CD14-positive monocyte (primary cell): ENCODE results near the gene SNAP25. TPM values are rescaled to one million over a fixed set of nuclear protein-coding genes. Genes with fewer than 3 reads are reported as not detected.

Experiments used
- DNase-seq, 3 donors: peaks; one replicate each; pipeline ENCODE4 v3.0.0-alpha.2; 2011 to 2022
- H2AFZ ChIP-seq: 2 replicates; pipeline ENCODE4 v1.6.0; 2012; ENCODE audit warnings: mild to moderate bottlenecking, low read depth, low read length, inconsistent platforms; ENCODE audit not compliant: insufficient read depth, poor library complexity, severe bottlenecking
- H3K27ac ChIP-seq, 2 donors: 1 replicate in 1 of 2; 2 replicates in 1 of 2; pipeline ENCODE4 v1.5.1; 2012 to 2013; ENCODE audit warnings: low read length in 2 of 2, control low read depth in 1 of 2, inconsistent platforms in 1 of 2, low read depth in 1 of 2, mild to moderate bottlenecking in 1 of 2
- H3K27me3 ChIP-seq, 2 donors: one replicate each; pipeline versions ENCODE4 v1.6.0 to v1.6.1; 2011 to 2013; ENCODE audit warnings: low read length in 2 of 2; ENCODE audit not compliant: control insufficient read depth in 2 of 2, insufficient read depth in 2 of 2
- H3K36me3 ChIP-seq, 2 donors: replicated peaks in 1 of 2; 1 replicate in 1 of 2; 2 replicates in 1 of 2; pipeline versions ENCODE4 v1.5.1 to v1.6.1; 2012 to 2013; ENCODE audit warnings: low read length in 2 of 2, control low read depth in 1 of 2, inconsistent platforms in 1 of 2, mild to moderate bottlenecking in 1 of 2; ENCODE audit not compliant: insufficient read depth in 2 of 2, control insufficient read depth in 1 of 2
- H3K4me1 ChIP-seq, 2 donors: 1 replicate in 1 of 2; 2 replicates in 1 of 2; pipeline versions ENCODE4 v1.5.1 to v1.6.1; 2012 to 2013; ENCODE audit warnings: low read length in 2 of 2, control low read depth in 1 of 2, inconsistent platforms in 1 of 2, mild to moderate bottlenecking in 1 of 2, moderate library complexity in 1 of 2; ENCODE audit not compliant: insufficient read depth in 2 of 2, control insufficient read depth in 1 of 2
- H3K4me2 ChIP-seq: replicated peaks from 2 replicates; pipeline ENCODE3; 2012; ENCODE audit warnings: low read length, moderate library complexity, mild to moderate bottlenecking; ENCODE audit not compliant: poor library complexity, severe bottlenecking; ENCODE audit errors: extremely low read depth
- H3K4me3 ChIP-seq, 3 experiments: fragments of 200-600 bp in 1 of 3; sonication (generic) in 1 of 3; replicated peaks in 1 of 3; 1 replicate in 2 of 3; 2 replicates in 1 of 3; pipeline ENCODE4 v1.5.1; 2011 to 2013; ENCODE audit warnings: low read length in 3 of 3, mild to moderate bottlenecking in 3 of 3, control low read depth in 2 of 3, low read depth in 2 of 3, inconsistent platforms in 1 of 3, moderate library complexity in 1 of 3
- H3K79me2 ChIP-seq: 2 replicates; pipeline ENCODE4 v1.6.0; 2012; ENCODE audit warnings: mild to moderate bottlenecking, control low read depth, inconsistent platforms, low read length, moderate library complexity; ENCODE audit not compliant: insufficient read depth
- H3K9ac ChIP-seq: 2 replicates; pipeline ENCODE4 v1.6.0; 2017; ENCODE audit warnings: low read length, mild to moderate bottlenecking; ENCODE audit not compliant: insufficient read depth, poor library complexity, severe bottlenecking
- H3K9me3 ChIP-seq, 2 donors: replicated peaks in 1 of 2; 1 replicate in 1 of 2; 2 replicates in 1 of 2; pipeline versions ENCODE4 v1.5.1 to v1.6.1; 2012 to 2013; ENCODE audit warnings: low read length in 2 of 2, control low read depth in 1 of 2; ENCODE audit not compliant: control insufficient read depth in 1 of 2, insufficient read depth in 1 of 2
- H4K20me1 ChIP-seq: 2 replicates; pipeline ENCODE4 v1.6.0; 2012; ENCODE audit warnings: mild to moderate bottlenecking, low read length, control low read depth, moderate library complexity; ENCODE audit not compliant: insufficient read depth
- H3K27ac Mint-ChIP-seq, 7 donors: one replicate each; pipeline ENCODE4 v1.8.0; 2020; ENCODE audit warnings: mild to moderate bottlenecking in 7 of 7, mixed read lengths in 7 of 7, moderate library complexity in 6 of 7, inconsistent platforms in 2 of 7
- H3K27me3 Mint-ChIP-seq, 3 donors: one replicate each; pipeline ENCODE4 v1.8.0; 2021 to 2022; ENCODE audit warnings: low read depth in 3 of 3, mild to moderate bottlenecking in 3 of 3, mixed read lengths in 3 of 3, moderate library complexity in 3 of 3, inconsistent platforms in 1 of 3
- H3K36me3 Mint-ChIP-seq, 2 donors: one replicate each; pipeline ENCODE4 v1.8.0; 2020; ENCODE audit warnings: mixed read lengths in 2 of 2, inconsistent platforms in 1 of 2, mild to moderate bottlenecking in 1 of 2
- H3K4me1 Mint-ChIP-seq: one replicate; pipeline ENCODE4 v1.8.0; 2020; ENCODE audit warnings: mild to moderate bottlenecking, mixed read lengths
- H3K4me3 Mint-ChIP-seq, 2 donors: one replicate each; pipeline ENCODE4 v1.8.0; 2020; ENCODE audit warnings: mild to moderate bottlenecking in 2 of 2, mixed read lengths in 2 of 2, moderate library complexity in 1 of 2
- H3K9me3 Mint-ChIP-seq, 7 donors: one replicate each; pipeline ENCODE4 v1.8.0; 2020 to 2022; ENCODE audit warnings: mixed read lengths in 7 of 7, mild to moderate bottlenecking in 6 of 7, moderate library complexity in 6 of 7, inconsistent platforms in 2 of 7
- CTCF ChIP-seq: fragments of 200-600 bp; IDR thresholded peaks from one replicate; pipeline ENCODE4 v1.8.0; 2022; ENCODE audit warnings: antibody characterized with exemption, mild to moderate bottlenecking
- WGBS: methylation state at CpG from one replicate; pipeline ENCODE4 v1.1.5; 2013; ENCODE audit warnings: missing lambda C conversion rate; ENCODE audit not compliant: insufficient coverage; 5-methylcytosine and 5-hydroxymethylcytosine counted together
- intact Hi-C, 2 donors: fragments of 100-400 bp; cut with micrococcal nuclease; formaldehyde crosslinking; loops; one replicate each; pipeline versions ENCODE4 v1.15.0 to v1.15.1; 2023
- polyA plus RNA-seq, 3 donors: library from polyadenylated mRNA; depleted of rRNA in 1 of 3; unstranded in 2 of 3; stranded (reverse) in 1 of 3; fragments of 300-500 nt in 2 of 3; fragments of >200 nt in 1 of 3; fragmentation: Illumina TruSeq in 2 of 3; gene quantifications; 1 replicate in 2 of 3; 2 replicates in 1 of 3; pipeline ENCODE4 v1.2.3, GENCODE V29; 2012 to 2021

SNAP25 gene
- polyA plus RNA-seq, 3 donors: not detected

DNA sequence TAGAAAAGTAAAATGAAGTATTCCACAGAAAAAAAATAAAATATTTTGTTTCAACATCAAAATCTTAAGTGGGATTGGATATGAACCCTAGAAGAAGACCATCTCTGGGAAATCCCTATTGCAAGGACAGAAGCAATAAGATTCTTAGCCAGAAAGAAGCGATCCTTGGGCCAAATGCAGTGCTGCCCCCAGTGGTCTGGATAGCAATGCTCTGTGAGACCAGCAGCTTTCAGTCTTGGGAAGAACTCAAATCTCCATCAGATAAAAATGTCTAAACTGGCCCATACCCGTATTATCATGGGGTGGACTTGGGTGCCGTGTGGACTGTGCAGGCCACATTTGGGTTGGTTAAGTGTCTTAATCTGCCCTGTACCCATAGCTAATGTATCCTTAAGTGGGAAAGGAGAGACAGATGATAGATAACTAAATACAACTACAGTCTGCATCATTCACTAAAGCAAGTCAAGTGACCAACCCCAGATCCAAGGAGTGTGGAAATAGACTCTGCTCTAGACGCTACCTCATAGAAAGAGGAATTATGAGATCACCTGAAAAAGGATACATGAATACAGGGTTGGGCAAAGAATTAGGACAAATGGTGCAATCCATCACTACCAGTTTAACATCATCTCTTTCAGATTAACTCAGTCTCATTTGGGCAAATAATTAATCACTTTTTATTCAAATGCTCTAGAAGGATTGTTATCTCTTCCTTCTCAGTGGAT lies 38.9 kb upstream of the SNAP25 start:
- Histone ChIP-seq H2AFZ (no peak overlapping the region), H3K4me3 (no peak overlapping the region), H3K27ac (no peak overlapping the region), H3K9me3 (peaks cover 0 to 3% of the 10 kb centered on the region in 2 donors), H4K20me1 (no peaks in the 10 kb centered on the region), H3K4me2 (no peak overlapping the region), H3K9ac (no peak overlapping the region), H3K36me3 (no peaks in the 10 kb centered on the region), H3K4me1 (no peaks in the 10 kb centered on the region), H3K27me3 (no peaks in the 10 kb centered on the region), H3K79me2 (no peaks in the 10 kb centered on the region)
- WGBS: 100% methylated on average over 1 of the region's 4 CpGs
- H3K4me1 Mint-ChIP-seq: no peaks in the 10 kb centered on the region
- DNase-seq: no peak
- no peak overlapping the region for H3K4me3 Mint-ChIP-seq
- intact Hi-C loops: no loop called here
- peaks cover 0 to 3% (median 0%) of the 10 kb centered on the region in 7 donors for H3K9me3 Mint-ChIP-seq
- no peak overlapping the region for H3K27ac Mint-ChIP-seq
- peaks cover 1 to 5% (median 3%) of the 10 kb centered on the region in 3 donors for H3K27me3 Mint-ChIP-seq
- TF ChIP-seq CTCF: no peak
- H3K36me3 Mint-ChIP-seq: no peaks in the 10 kb centered on the region

DNA sequence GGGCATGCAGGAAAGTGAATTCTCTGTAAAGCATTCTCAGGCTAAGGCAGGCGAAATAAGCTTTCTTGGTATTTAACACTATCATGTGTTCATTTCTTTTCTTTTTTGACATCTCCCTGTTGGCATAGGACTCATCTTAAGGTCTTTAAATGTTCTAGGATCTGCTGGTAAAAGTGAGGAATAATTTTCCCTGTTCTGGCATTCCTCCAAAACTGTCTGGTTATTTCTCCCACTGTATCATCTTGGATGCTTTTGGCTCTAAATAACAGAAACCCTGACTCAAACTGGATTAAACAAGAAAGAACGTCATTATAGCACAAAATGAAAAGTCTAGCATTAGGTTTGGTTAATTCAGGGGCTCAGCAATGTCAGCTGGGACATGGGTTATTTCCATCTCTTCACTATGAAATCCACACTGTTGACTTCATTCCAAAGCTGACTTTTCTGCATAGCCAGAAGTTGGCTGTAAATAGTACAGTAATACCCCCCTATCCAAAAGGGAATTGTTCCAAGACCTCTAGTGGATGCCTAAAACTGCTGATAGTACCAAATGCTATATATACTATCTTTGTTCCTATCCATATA lies 37.9 kb upstream of the SNAP25 start:
- no peaks in the 10 kb centered on the region for H3K36me3 Mint-ChIP-seq
- no peak overlapping the region for H3K4me2 ChIP-seq
- H3K9me3 Mint-ChIP-seq: peaks cover 0 to 7% (median 5%) of the 10 kb centered on the region in 7 donors
- peaks cover 1 to 3% (median 2%) of the 10 kb centered on the region in 3 donors for H3K27me3 Mint-ChIP-seq
- intact Hi-C loops: no loop called here
- DNase-seq: no peak
- no peak overlapping the region for H3K4me3 Mint-ChIP-seq
- peaks cover 4 to 7% of the 10 kb centered on the region in 2 donors for H3K9me3 ChIP-seq
- no peaks in the 10 kb centered on the region for H3K79me2 ChIP-seq
- H3K9ac ChIP-seq: no peak overlapping the region
- no peak overlapping the region for H3K27ac ChIP-seq
- WGBS: no CpG with 5 or more reads among the region's 2 CpGs
- H3K4me1 Mint-ChIP-seq: no peaks in the 10 kb centered on the region
- TF ChIP-seq CTCF: no peak
- no peaks in the 10 kb centered on the region for H3K36me3 ChIP-seq
- no peak overlapping the region for H3K4me3 ChIP-seq
- no peak overlapping the region for H2AFZ ChIP-seq
- no peak overlapping the region for H3K27ac Mint-ChIP-seq
- no peaks in the 10 kb centered on the region for H3K27me3 ChIP-seq
- H4K20me1 ChIP-seq: no peaks in the 10 kb centered on the region
- H3K4me1 ChIP-seq: no peaks in the 10 kb centered on the region
